B cell (primary cell): Measurements from ENCODE around the gene ZFAND6. TPM values are rescaled to one million over a fixed set of nuclear protein-coding genes. Genes with fewer than 3 reads are reported as not detected.

Experiments used
- ATAC-seq: fragments of 200-7000 bp; cut with Tn5 transposase; one replicate; pipeline ENCODE4 v1.10.0; 2021; ENCODE audit warnings: low read depth, mild to moderate bottlenecking, moderate number of reproducible peaks, moderate library complexity
- CTCF ChIA-PET: fragments of 350-600 bp; sonication (Branson Sonifier 250); formaldehyde crosslinking; loops from one replicate; lab custom pipeline; 2021; ENCODE audit warnings: antibody characterized with exemption, inconsistent platforms; lab: Charles Lee
- POLR2A ChIA-PET: fragments of 350-600 bp; sonication (Branson Sonifier 250); formaldehyde crosslinking; loops from one replicate; lab custom pipeline; 2021; ENCODE audit warnings: antibody characterized with exemption; lab: Charles Lee
- DNase-seq: peaks from one replicate; pipeline ENCODE4 v3.0.0; 2013
- H2AFZ ChIP-seq: 2 replicates; pipeline ENCODE4 v1.6.1; 2012; ENCODE audit warnings: mild to moderate bottlenecking, low read depth, low read length; ENCODE audit not compliant: insufficient read depth, poor library complexity, severe bottlenecking
- H3K27ac ChIP-seq, 2 donors: 1 replicate in 1 of 2; 2 replicates in 1 of 2; pipeline ENCODE4 v1.5.1; 2012 to 2013; ENCODE audit warnings: low read length in 2 of 2, mild to moderate bottlenecking in 2 of 2, moderate library complexity in 1 of 2
- H3K27me3 ChIP-seq, 4 experiments: fragments of 200-600 bp in 1 of 4; sonication (generic) in 1 of 4; replicated peaks in 1 of 4; 1 replicate in 2 of 4; 2 replicates in 2 of 4; pipeline versions ENCODE4 v1.6.1 to v1.7.0; 2013 to 2016; ENCODE audit warnings: low read length in 3 of 4, mild to moderate bottlenecking in 2 of 4, mixed read lengths in 1 of 4, moderate library complexity in 1 of 4; ENCODE audit not compliant: insufficient read depth in 4 of 4, control insufficient read depth in 3 of 4; ENCODE audit errors: control extremely low read depth in 1 of 4
- H3K36me3 ChIP-seq, 2 experiments: replicated peaks in 1 of 2; 1 replicate in 1 of 2; 2 replicates in 1 of 2; pipeline versions ENCODE4 v1.6.1 to v1.7.1; 2013; ENCODE audit warnings: low read length in 1 of 2; ENCODE audit not compliant: insufficient read depth in 2 of 2, control insufficient read depth in 1 of 2; ENCODE audit errors: control extremely low read depth in 1 of 2, extremely low read depth in 1 of 2
- H3K4me1 ChIP-seq, 2 donors: fragments of 200-600 bp in 1 of 2; sonication (generic) in 1 of 2; 1 replicate in 1 of 2; 2 replicates in 1 of 2; pipeline versions ENCODE4 v1.5.1 to v1.6.1; 2013 to 2017; ENCODE audit warnings: low read length in 2 of 2; ENCODE audit not compliant: control insufficient read depth in 2 of 2, insufficient read depth in 2 of 2
- H3K4me2 ChIP-seq: replicated peaks from 2 replicates; pipeline ENCODE3; 2012; ENCODE audit warnings: mild to moderate bottlenecking, low read depth, low read length; ENCODE audit not compliant: poor library complexity, severe bottlenecking
- H3K4me3 ChIP-seq, 5 experiments: fragments of 200-600 bp in 1 of 5; sonication (generic) in 1 of 5; 1 replicate in 3 of 5; 2 replicates in 2 of 5; pipeline versions ENCODE4 v1.5.1 to v1.7.0; 2011 to 2016; ENCODE audit warnings: low read length in 4 of 5, mild to moderate bottlenecking in 4 of 5, low read depth in 2 of 5, control low read depth in 1 of 5, moderate library complexity in 1 of 5; ENCODE audit not compliant: insufficient read depth in 1 of 5; ENCODE audit errors: control extremely low read depth in 1 of 5, extremely low read depth in 1 of 5
- H3K79me2 ChIP-seq: fragments of 200-600 bp; sonication (generic); one replicate; pipeline ENCODE4 v1.6.0; 2016; ENCODE audit warnings: low read length; ENCODE audit not compliant: control insufficient read depth, insufficient read depth
- H3K9ac ChIP-seq: fragments of 200-600 bp; sonication (generic); 2 replicates; pipeline ENCODE4 v1.6.1; 2017; ENCODE audit warnings: mild to moderate bottlenecking, low read length, moderate library complexity
- H3K9me3 ChIP-seq, 3 donors: one replicate each; pipeline versions ENCODE4 v1.6.1 to v1.7.1; 2013; ENCODE audit warnings: low read length in 2 of 3; ENCODE audit not compliant: control insufficient read depth in 2 of 3, insufficient read depth in 1 of 3; ENCODE audit errors: control extremely low read depth in 1 of 3
- H4K20me1 ChIP-seq: 2 replicates; pipeline ENCODE4 v1.6.0; 2012; ENCODE audit warnings: mild to moderate bottlenecking, low read length; ENCODE audit not compliant: insufficient read depth, control insufficient read depth, poor library complexity, severe bottlenecking
- H3K27ac Mint-ChIP-seq: one replicate; pipeline ENCODE4 v1.8.0; 2021; ENCODE audit warnings: mixed read lengths
- H3K27me3 Mint-ChIP-seq: one replicate; pipeline ENCODE4 v1.8.0; 2021; ENCODE audit warnings: mixed read lengths
- H3K4me1 Mint-ChIP-seq: one replicate; pipeline ENCODE4 v1.8.0; 2021; ENCODE audit warnings: mixed read lengths
- H3K4me3 Mint-ChIP-seq: one replicate; pipeline ENCODE4 v1.8.0; 2021; ENCODE audit warnings: mixed read lengths
- H3K9me3 Mint-ChIP-seq: one replicate; pipeline ENCODE4 v1.8.0; 2022; ENCODE audit warnings: mixed read lengths; ENCODE audit not compliant: insufficient read depth
- CTCF ChIP-seq: fragments of 200-600 bp; IDR thresholded peaks from one replicate; pipeline ENCODE4 v1.8.0; 2022; ENCODE audit warnings: antibody characterized with exemption, mild to moderate bottlenecking
- EZH2 ChIP-seq: IDR thresholded peaks from 2 replicates; pipeline ENCODE4 v1.6.1; 2012; ENCODE audit warnings: borderline replicate concordance, low read depth, mild to moderate bottlenecking, moderate library complexity, low read length; ENCODE audit not compliant: insufficient read depth, poor library complexity, severe bottlenecking
- WGBS: methylation state at CpG from one replicate; pipeline ENCODE4 v1.1.5; 2013; ENCODE audit warnings: missing lambda C conversion rate; ENCODE audit not compliant: insufficient coverage; 5-methylcytosine and 5-hydroxymethylcytosine counted together
- intact Hi-C: fragments of 100-400 bp; cut with micrococcal nuclease; formaldehyde crosslinking; loops from one replicate; pipeline ENCODE4 v1.10.0; 2022
- polyA plus RNA-seq: library from polyadenylated mRNA; depleted of rRNA; stranded (reverse); fragments of >200 nt; gene quantifications from 2 replicates; pipeline ENCODE4 v1.2.3, GENCODE V29; 2012
- total RNA-seq, 2 donors: library from RNA; stranded (reverse); fragments of 120-200 nt in 1 of 2; gene quantifications; 1 replicate in 1 of 2; 2 replicates in 1 of 2; pipeline versions ENCODE4 v1.2.3 to v1.2.4, GENCODE V29; 2013 to 2022

ZFAND6 gene
- total and polyA plus RNA-seq, 2 donors (not counting 1 experiment from before 2014, with no cell fraction given) = 60.6 to 144 TPM

DNA sequence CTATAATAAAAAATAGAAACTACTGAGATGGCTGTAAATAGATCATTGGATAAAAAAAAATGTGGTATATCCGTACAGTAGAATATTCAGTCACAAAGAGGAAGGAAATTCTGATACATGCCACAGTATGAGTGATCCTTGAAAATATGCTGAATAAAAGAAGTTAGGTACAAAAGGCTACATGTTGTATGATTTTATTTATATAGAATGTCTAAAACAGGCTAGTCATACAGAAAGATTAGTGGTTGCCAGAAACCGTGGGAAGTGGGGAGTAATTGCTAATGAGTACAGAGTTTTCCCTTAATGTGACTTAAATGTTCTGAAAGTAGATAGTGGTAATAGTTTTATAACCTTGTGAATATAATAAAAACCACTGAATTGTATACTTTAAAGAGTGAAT, 68.4 kb downstream of the ZFAND6 start:
- POLR2A ChIA-PET = no interaction called here
- TF ChIP-seq CTCF = no peak
- no peak for TF ChIP-seq EZH2
- no peaks in the 10 kb centered on the region for H3K9me3 Mint-ChIP-seq
- WGBS = no CpG with 5 or more reads among the region's 2 CpGs
- H3K79me2 ChIP-seq = no peaks in the 10 kb centered on the region
- H3K27me3 ChIP-seq = no peaks in the 10 kb centered on the region
- no peak for ATAC-seq
- H3K4me3 Mint-ChIP-seq = no peak overlapping the region
- peaks cover 7 to 49% of the 10 kb centered on the region in 2 experiments for H3K36me3 ChIP-seq
- no peak overlapping the region for H3K27ac Mint-ChIP-seq
- H2AFZ ChIP-seq = no peak overlapping the region
- intact Hi-C loops = no loop called here
- DNase-seq = no peak
- no peaks in the 10 kb centered on the region for H3K4me1 Mint-ChIP-seq
- H3K4me1 ChIP-seq = no peaks in the 10 kb centered on the region
- no peak overlapping the region for H3K27ac ChIP-seq
- CTCF ChIA-PET = no interaction called here
- H3K9ac ChIP-seq = no peak overlapping the region
- H3K4me3 ChIP-seq = no peak overlapping the region
- no peaks in the 10 kb centered on the region for H4K20me1 ChIP-seq
- H3K9me3 ChIP-seq = no peaks in the 10 kb centered on the region
- H3K27me3 Mint-ChIP-seq = no peaks in the 10 kb centered on the region
- no peak overlapping the region for H3K4me2 ChIP-seq

- Histone ChIP-seq H3K27me3 (no peaks in the 10 kb centered on the region), H3K36me3 (peaks cover 0 to 51% of the 10 kb centered on the region in 2 experiments), H3K4me3 (no peak overlapping the region), H3K27ac (no peak overlapping the region), H3K4me1 (no peaks in the 10 kb centered on the region), H3K4me2 (no peak overlapping the region), H3K9ac (no peak overlapping the region), H2AFZ (no peak overlapping the region), H3K79me2 (no peaks in the 10 kb centered on the region), H4K20me1 (no peaks in the 10 kb centered on the region), H3K9me3 (no peaks in the 10 kb centered on the region)
- CTCF ChIA-PET = no interaction called here
- Mint-ChIP-seq H3K4me3 (no peak overlapping the region), H3K27me3 (no peaks in the 10 kb centered on the region), H3K9me3 (no peaks in the 10 kb centered on the region), H3K4me1 (no peaks in the 10 kb centered on the region), H3K27ac (no peak overlapping the region)
- POLR2A ChIA-PET = no interaction called here
- DNase-seq (no peak), ATAC-seq (no peak)
- no CpG with 5 or more reads among the region's 3 CpGs for WGBS
- intact Hi-C loops = loop anchor here (5.0 kb wide), 1 partner anchor 45 kb away; no protein-coding TSS in a partner anchor
- TF ChIP-seq CTCF = no peak
- no peak for TF ChIP-seq EZH2
Measured at GRCh38 chr15:80132382-80132781, 72.9 kb downstream of the ZFAND6 start.
